ENCODE data around the gene ROR2. TPM values are rescaled to one million over a fixed set of nuclear protein-coding genes. Genes with fewer than 3 reads are reported as not detected.

ROR2 gene
- total and polyA plus RNA-seq, 2 donors (not counting 3 experiments of a cell fraction or from before 2014, with no cell fraction given): not detected

DNA sequence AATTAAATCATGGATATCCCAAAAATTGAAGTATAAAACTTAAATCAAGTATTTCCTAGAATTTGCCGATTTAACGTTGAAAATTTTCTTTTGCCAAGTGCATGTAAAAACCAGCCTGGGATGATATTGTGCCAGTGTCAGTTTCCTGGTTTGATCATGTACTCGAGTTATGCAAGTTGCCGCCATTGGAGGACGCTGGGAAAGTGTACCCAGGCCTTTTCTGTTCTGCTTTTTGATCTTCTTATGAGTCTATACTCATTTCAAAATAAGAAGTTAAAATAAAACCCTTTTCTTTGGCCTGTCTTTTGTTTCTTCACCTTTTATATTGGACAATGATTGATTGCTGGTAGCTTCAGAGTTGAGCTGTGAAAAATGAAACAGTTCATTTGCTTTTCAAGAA, 433.3 kb downstream of the ROR2 start:
- H2AFZ ChIP-seq (ENCODE audit: low read depth, low read length): no peak overlapping the region
- no peak overlapping the region for H3K4me3 ChIP-seq (replicated peaks in 1 of 3; ENCODE audit: insufficient read depth in 1 of 3, low read depth in 1 of 3, low read length in 3 of 3)
- H4K20me1 ChIP-seq (replicated peaks; ENCODE audit: control insufficient read depth, extremely low read depth, insufficient read depth, low read length): no peaks in the 10 kb centered on the region
- dilution Hi-C loops (cut with MboI; ENCODE audit: extremely low pct_ligation_motif_present, low sequenced_read_pairs) (no loop called here), intact Hi-C loops (cut with micrococcal nuclease) (no loop called here)
- H3K9ac ChIP-seq (replicated peaks; ENCODE audit: extremely low read depth, insufficient read depth, low read length): no peak overlapping the region
- no peak overlapping the region for H3K27ac ChIP-seq (ENCODE audit: insufficient read depth, low read depth, low read length)
- H3K9me1 ChIP-seq (replicated peaks; ENCODE audit: control insufficient read depth, extremely low read depth, insufficient read depth, low read length): no peaks in the 10 kb centered on the region
- no peaks in the 10 kb centered on the region for H3K36me3 ChIP-seq (ENCODE audit: control insufficient read depth in 2 of 2, extremely low read depth in 1 of 2, insufficient read depth in 2 of 2, low read length in 2 of 2)
- no peaks in the 10 kb centered on the region for H3K27me3 ChIP-seq (ENCODE audit: control insufficient read depth in 2 of 2, insufficient read depth in 2 of 2, low read length in 2 of 2)
- CTCF ChIA-PET: no interaction called here
- BruUV-seq (replicated peaks): no TSS peak
- POLR2A ChIA-PET: no interaction called here
- FAIRE-seq (no peak), DNase-seq (ENCODE audit: low read depth, low spot score) (no peak)
- no peaks in the 10 kb centered on the region for H3K4me1 ChIP-seq (ENCODE audit: control insufficient read depth, extremely low read depth, insufficient read depth, low read length)
- H3K9me3 ChIP-seq (replicated peaks; ENCODE audit: control insufficient read depth, insufficient read depth, low read length): no peaks in the 10 kb centered on the region
- TF ChIP-seq FOS (IDR thresholded peaks at IDR 0.05; ENCODE audit: borderline replicate concordance, insufficient read depth, low read length): no peak
- no peak for TF ChIP-seq MYC (IDR thresholded peaks at IDR 0.05; ENCODE audit: low read depth, low read length)
- no peak for TF ChIP-seq EZH2 (IDR thresholded peaks at IDR 0.05; ENCODE audit: borderline replicate concordance, low read depth, low read length, severe bottlenecking)
- TF ChIP-seq, protein P1, sequence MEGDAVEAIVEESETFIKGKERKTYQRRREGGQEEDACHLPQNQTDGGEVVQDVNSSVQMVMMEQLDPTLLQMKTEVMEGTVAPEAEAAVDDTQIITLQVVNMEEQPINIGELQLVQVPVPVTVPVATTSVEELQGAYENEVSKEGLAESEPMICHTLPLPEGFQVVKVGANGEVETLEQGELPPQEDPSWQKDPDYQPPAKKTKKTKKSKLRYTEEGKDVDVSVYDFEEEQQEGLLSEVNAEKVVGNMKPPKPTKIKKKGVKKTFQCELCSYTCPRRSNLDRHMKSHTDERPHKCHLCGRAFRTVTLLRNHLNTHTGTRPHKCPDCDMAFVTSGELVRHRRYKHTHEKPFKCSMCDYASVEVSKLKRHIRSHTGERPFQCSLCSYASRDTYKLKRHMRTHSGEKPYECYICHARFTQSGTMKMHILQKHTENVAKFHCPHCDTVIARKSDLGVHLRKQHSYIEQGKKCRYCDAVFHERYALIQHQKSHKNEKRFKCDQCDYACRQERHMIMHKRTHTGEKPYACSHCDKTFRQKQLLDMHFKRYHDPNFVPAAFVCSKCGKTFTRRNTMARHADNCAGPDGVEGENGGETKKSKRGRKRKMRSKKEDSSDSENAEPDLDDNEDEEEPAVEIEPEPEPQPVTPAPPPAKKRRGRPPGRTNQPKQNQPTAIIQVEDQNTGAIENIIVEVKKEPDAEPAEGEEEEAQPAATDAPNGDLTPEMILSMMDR (IDR thresholded peaks at IDR 0.05; ENCODE audit: extremely low read depth in 1 of 2, insufficient read depth in 1 of 2, low read depth in 1 of 2, low read length in 2 of 2): no peak
- TF ChIP-seq GATA2 (IDR thresholded peaks at IDR 0.05; ENCODE audit: insufficient read depth, insufficient read length, low read depth, low read length): no peak
- no peak for TF ChIP-seq POLR2A (IDR thresholded peaks at IDR 0.05; ENCODE audit: low read depth, low read length)
- TF ChIP-seq, protein P2, sequence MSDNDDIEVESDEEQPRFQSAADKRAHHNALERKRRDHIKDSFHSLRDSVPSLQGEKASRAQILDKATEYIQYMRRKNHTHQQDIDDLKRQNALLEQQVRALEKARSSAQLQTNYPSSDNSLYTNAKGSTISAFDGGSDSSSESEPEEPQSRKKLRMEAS (IDR thresholded peaks at IDR 0.05; ENCODE audit: insufficient read depth, insufficient read length): no peak
- no peak for TF ChIP-seq POLR2AphosphoS5 (IDR thresholded peaks at IDR 0.05; ENCODE audit: insufficient read depth, low read depth, low read length)
- no peak for TF ChIP-seq JUN (IDR thresholded peaks at IDR 0.05; ENCODE audit: borderline replicate concordance, insufficient read depth, insufficient read length, low read depth)
- no peak overlapping the region for H3K4me2 ChIP-seq (ENCODE audit: insufficient read depth, low read length)
- no peaks in the 10 kb centered on the region for H3K79me2 ChIP-seq (ENCODE audit: control insufficient read depth, insufficient read depth, low read length)

All from endothelial cell of umbilical vein (primary cell).